ENCODE results near the gene MRPS25. TPM values are rescaled to one million over a fixed set of nuclear protein-coding genes. Genes with fewer than 3 reads are reported as not detected.

The MRPS25 gene
- polyA plus RNA-seq, 1 donor from 2014 or later: 74.4 TPM

- Histone ChIP-seq H3K9me2 (ENCODE audit: insufficient read depth, low read length) (no peaks in the 10 kb centered on the region), H3K27me3 (ENCODE audit: insufficient read depth, low read depth, low read length) (no peaks in the 10 kb centered on the region), H3K36me3 (ENCODE audit: insufficient read depth, low read length) (peaks cover 13% of the 10 kb centered on the region), H4K20me1 (ENCODE audit: insufficient read depth) (no peaks in the 10 kb centered on the region), H2AFZ (ENCODE audit: low read depth, low read length) (no peak overlapping the region), H3K9ac (ENCODE audit: low read length) (no peak overlapping the region), H3F3A (ENCODE audit: insufficient read depth, low read length, poor library complexity, severe bottlenecking) (no peaks in the 10 kb centered on the region), H3K4me2 (ENCODE audit: low read length) (no peak overlapping the region), H3K9me3 (ENCODE audit: low read length) (no peaks in the 10 kb centered on the region), H3K79me2 (replicated peaks; ENCODE audit: insufficient read depth, low read length) (no peaks in the 10 kb centered on the region), H3K4me3 (ENCODE audit: low read length) (no peak overlapping the region), H3K27ac (ENCODE audit: low read length) (no peak overlapping the region)
- TF ChIP-seq EP300 (conservative IDR thresholded peaks at IDR 0.05; ENCODE audit: poor library complexity, severe bottlenecking) (no peak), MXI1 (conservative IDR thresholded peaks at IDR 0.05; ENCODE audit: poor library complexity, severe bottlenecking) (no peak), CTCF (IDR thresholded peaks at IDR 0.05; ENCODE audit: poor library complexity, severe bottlenecking) (no peak), REST (IDR thresholded peaks at IDR 0.05; ENCODE audit: borderline replicate concordance) (no peak), POLR2AphosphoS5 (IDR thresholded peaks at IDR 0.05) (no peak), EZH2 (IDR thresholded peaks at IDR 0.05; ENCODE audit: borderline replicate concordance, insufficient read depth, low read length, poor library complexity, severe bottlenecking) (no peak), TAF1 (IDR thresholded peaks at IDR 0.05; ENCODE audit: low read depth) (no peak), SMC3 (conservative IDR thresholded peaks at IDR 0.05; ENCODE audit: poor library complexity) (no peak), RAD21 (conservative IDR thresholded peaks at IDR 0.05) (no peak)
Observed at GRCh38 chr3:15017191-15017590, 47.9 kb downstream of the MRPS25 start.

- H3K27me3 ChIP-seq (ENCODE audit: insufficient read depth, low read depth, low read length): no peaks in the 10 kb centered on the region
- H3K9ac ChIP-seq (ENCODE audit: low read length): no peak overlapping the region
- H3K9me2 ChIP-seq (ENCODE audit: insufficient read depth, low read length): no peaks in the 10 kb centered on the region
- H3F3A ChIP-seq (ENCODE audit: insufficient read depth, low read length, poor library complexity, severe bottlenecking): no peaks in the 10 kb centered on the region
- H3K36me3 ChIP-seq (ENCODE audit: insufficient read depth, low read length): peaks cover 9% of the 10 kb centered on the region
- no peak overlapping the region for H3K27ac ChIP-seq (ENCODE audit: low read length)
- H3K79me2 ChIP-seq (replicated peaks; ENCODE audit: insufficient read depth, low read length): no peaks in the 10 kb centered on the region
- no peak overlapping the region for H2AFZ ChIP-seq (ENCODE audit: low read depth, low read length)
- H3K4me2 ChIP-seq (ENCODE audit: low read length): no peak overlapping the region
- no peaks in the 10 kb centered on the region for H4K20me1 ChIP-seq (ENCODE audit: insufficient read depth)
- no peaks in the 10 kb centered on the region for H3K9me3 ChIP-seq (ENCODE audit: low read length)
- TF ChIP-seq EP300 (conservative IDR thresholded peaks at IDR 0.05; ENCODE audit: poor library complexity, severe bottlenecking) (no peak), REST (IDR thresholded peaks at IDR 0.05; ENCODE audit: borderline replicate concordance) (no peak), EZH2 (IDR thresholded peaks at IDR 0.05; ENCODE audit: borderline replicate concordance, insufficient read depth, low read length, poor library complexity, severe bottlenecking) (no peak), RAD21 (conservative IDR thresholded peaks at IDR 0.05) (no peak), POLR2AphosphoS5 (IDR thresholded peaks at IDR 0.05) (no peak), MXI1 (conservative IDR thresholded peaks at IDR 0.05; ENCODE audit: poor library complexity, severe bottlenecking) (no peak), CTCF (IDR thresholded peaks at IDR 0.05; ENCODE audit: poor library complexity, severe bottlenecking) (no peak)
- no peak overlapping the region for H3K4me3 ChIP-seq (ENCODE audit: low read length)
Observed at GRCh38 chr3:15015456-15015855, 49.7 kb downstream of the MRPS25 start.
